Measurements from ENCODE around the gene TBX1.

GRCh38 chr22:19772422-19772672 is 11.8 kb downstream of the TBX1 start:
- TF ChIP-seq, protein P1, sequence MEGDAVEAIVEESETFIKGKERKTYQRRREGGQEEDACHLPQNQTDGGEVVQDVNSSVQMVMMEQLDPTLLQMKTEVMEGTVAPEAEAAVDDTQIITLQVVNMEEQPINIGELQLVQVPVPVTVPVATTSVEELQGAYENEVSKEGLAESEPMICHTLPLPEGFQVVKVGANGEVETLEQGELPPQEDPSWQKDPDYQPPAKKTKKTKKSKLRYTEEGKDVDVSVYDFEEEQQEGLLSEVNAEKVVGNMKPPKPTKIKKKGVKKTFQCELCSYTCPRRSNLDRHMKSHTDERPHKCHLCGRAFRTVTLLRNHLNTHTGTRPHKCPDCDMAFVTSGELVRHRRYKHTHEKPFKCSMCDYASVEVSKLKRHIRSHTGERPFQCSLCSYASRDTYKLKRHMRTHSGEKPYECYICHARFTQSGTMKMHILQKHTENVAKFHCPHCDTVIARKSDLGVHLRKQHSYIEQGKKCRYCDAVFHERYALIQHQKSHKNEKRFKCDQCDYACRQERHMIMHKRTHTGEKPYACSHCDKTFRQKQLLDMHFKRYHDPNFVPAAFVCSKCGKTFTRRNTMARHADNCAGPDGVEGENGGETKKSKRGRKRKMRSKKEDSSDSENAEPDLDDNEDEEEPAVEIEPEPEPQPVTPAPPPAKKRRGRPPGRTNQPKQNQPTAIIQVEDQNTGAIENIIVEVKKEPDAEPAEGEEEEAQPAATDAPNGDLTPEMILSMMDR (CRISPR knock-in tag; IDR thresholded peaks at IDR 0.05), result no peak
- no peak for TF ChIP-seq ATF3 (CRISPR knock-in tag; IDR thresholded peaks at IDR 0.05)
